ENCODE measurements around the gene WWC1. TPM values are rescaled to one million over a fixed set of nuclear protein-coding genes. Genes with fewer than 3 reads are reported as not detected.

The WWC1 gene
- total RNA-seq, 1 donor from 2014 or later: 18.7 TPM

DNA sequence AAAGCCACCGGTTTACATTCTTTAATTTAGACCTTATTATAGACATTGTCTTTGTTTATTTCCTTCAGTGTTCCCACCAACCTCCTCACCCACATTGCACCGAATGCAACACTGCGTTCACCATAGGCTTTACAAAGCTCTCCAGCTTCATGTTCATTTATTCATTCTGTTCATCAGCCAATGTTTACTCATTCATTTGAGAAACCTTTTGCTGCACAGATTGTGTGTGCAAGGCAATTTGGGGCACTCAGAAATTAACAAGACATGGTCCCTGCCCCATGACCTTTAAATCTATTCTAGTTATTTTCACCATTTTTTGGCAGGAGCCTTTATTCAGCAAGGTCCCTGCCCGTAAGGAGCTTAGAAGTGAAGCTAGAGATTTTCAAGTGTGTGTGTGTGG lies 124.0 kb downstream of the WWC1 start:
- H3K36me3 ChIP-seq: no peaks in the 10 kb centered on the region
- no peaks in the 10 kb centered on the region for H3K4me1 ChIP-seq
- no peaks in the 10 kb centered on the region for H3K27me3 ChIP-seq
- DNase-seq (ENCODE audit: extremely low spot score in 2 of 2): no peak
- no peaks in the 10 kb centered on the region for H3K9me3 ChIP-seq
- no peak overlapping the region for H3K4me3 ChIP-seq
- intact Hi-C loops (cut with DNase I): no loop called here
- no peak overlapping the region for H3K27ac ChIP-seq
- TF ChIP-seq POLR2A (IDR thresholded peaks at IDR 0.05): no peak
- no peak for TF ChIP-seq POLR2AphosphoS5 (IDR thresholded peaks at IDR 0.05; ENCODE audit: insufficient read depth in 1 of 2, low read depth in 1 of 2)

DNA sequence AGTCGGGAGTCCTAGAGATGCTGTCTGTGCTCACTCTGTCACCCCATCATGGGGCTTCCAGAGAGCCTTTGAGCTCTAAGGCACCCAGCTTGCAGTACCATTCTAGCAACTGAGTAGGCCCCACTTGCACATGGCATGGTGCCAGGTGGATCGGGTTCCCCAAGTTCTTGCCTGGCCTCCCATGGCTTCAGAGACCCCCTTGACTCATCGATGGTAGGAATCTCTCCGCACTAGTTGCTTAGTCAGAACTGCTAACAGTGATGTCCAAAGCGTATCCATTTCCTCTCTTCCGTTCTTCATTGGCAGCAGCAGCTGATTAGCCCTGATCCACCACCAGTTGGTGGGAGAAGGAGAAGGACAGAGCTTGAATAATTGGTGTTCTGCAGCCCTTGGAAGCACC lies 124.5 kb downstream of the WWC1 start:
- Histone ChIP-seq H3K9me3 (no peaks in the 10 kb centered on the region), H3K4me3 (no peak overlapping the region), H3K36me3 (no peaks in the 10 kb centered on the region), H3K4me1 (no peaks in the 10 kb centered on the region), H3K27me3 (no peaks in the 10 kb centered on the region), H3K27ac (no peak overlapping the region)
- DNase-seq (ENCODE audit: extremely low spot score in 2 of 2): no peak
- intact Hi-C loops (cut with DNase I): no loop called here
- TF ChIP-seq, protein P1, sequence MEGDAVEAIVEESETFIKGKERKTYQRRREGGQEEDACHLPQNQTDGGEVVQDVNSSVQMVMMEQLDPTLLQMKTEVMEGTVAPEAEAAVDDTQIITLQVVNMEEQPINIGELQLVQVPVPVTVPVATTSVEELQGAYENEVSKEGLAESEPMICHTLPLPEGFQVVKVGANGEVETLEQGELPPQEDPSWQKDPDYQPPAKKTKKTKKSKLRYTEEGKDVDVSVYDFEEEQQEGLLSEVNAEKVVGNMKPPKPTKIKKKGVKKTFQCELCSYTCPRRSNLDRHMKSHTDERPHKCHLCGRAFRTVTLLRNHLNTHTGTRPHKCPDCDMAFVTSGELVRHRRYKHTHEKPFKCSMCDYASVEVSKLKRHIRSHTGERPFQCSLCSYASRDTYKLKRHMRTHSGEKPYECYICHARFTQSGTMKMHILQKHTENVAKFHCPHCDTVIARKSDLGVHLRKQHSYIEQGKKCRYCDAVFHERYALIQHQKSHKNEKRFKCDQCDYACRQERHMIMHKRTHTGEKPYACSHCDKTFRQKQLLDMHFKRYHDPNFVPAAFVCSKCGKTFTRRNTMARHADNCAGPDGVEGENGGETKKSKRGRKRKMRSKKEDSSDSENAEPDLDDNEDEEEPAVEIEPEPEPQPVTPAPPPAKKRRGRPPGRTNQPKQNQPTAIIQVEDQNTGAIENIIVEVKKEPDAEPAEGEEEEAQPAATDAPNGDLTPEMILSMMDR (IDR thresholded peaks at IDR 0.05): no peak
- no peak for TF ChIP-seq POLR2A (IDR thresholded peaks at IDR 0.05)
- TF ChIP-seq POLR2AphosphoS5 (IDR thresholded peaks at IDR 0.05; ENCODE audit: insufficient read depth in 1 of 2, low read depth in 1 of 2): no peak

DNA sequence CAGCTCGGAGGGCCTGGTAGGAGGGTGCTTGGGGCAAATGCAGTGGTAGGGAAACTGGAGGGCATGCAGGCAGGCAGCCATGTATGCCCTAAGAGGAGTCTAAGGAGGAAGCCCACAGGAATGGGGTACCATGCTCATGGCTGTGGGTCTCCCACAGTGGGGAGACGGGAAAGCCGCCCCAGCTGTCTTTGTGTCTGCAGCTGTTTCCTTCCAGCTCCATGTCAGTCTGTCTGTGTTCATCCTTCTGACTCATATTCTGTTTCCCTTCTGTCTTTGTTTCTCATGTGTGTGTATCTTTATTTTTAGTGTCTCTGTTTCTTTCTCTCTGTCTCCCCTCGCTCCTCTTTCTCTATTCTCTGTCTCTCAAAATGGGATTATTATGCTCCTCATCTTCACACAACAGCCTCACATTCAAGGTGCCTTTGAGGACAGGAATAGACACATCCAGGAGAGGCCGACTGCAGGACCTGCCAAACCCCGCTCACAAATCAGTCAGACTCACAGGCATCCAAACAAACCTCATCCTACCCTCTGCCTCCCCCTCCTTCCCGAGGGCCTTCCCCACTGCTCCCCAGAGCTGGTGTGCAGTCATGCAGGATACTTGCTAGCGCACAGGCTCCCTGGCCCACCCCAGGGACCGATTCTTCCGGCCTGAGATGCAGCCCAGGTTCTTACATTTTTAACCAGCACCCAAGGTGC lies 126.4 kb downstream of the WWC1 start:
- no peak for DNase-seq (ENCODE audit: extremely low spot score in 2 of 2)
- Histone ChIP-seq H3K4me1 (no peaks in the 10 kb centered on the region), H3K9me3 (no peaks in the 10 kb centered on the region), H3K27ac (no peak overlapping the region), H3K4me3 (no peak overlapping the region), H3K27me3 (no peaks in the 10 kb centered on the region), H3K36me3 (no peaks in the 10 kb centered on the region)
- intact Hi-C loops (cut with DNase I): no loop called here
- TF ChIP-seq POLR2AphosphoS5 (IDR thresholded peaks at IDR 0.05; ENCODE audit: insufficient read depth in 1 of 2, low read depth in 1 of 2) (no peak), POLR2A (IDR thresholded peaks at IDR 0.05) (no peak)
- TF ChIP-seq, protein P1 (IDR thresholded peaks at IDR 0.05): no peak

DNA sequence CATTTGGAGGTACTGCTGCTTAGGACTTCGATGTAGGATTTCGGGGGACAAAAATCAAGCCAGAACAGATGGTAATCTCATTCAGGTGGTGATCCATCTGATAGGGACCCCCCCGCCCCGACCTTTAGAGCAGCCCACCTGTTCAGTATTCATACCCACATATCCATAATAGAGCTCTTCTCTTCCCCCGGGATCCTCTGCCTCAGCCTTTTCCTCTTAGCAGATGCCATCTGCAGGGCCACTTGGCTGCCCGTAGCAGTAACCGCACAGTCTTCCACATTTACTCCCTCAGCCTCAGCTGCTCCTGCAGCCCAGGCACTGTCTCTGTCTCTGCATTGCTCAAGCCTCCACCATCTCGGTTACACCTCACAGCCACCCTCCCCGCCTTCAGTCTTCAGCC lies 129.0 kb downstream of the WWC1 start:
- no peak for TF ChIP-seq POLR2AphosphoS5 (IDR thresholded peaks at IDR 0.05; ENCODE audit: insufficient read depth in 1 of 2, low read depth in 1 of 2)
- TF ChIP-seq, protein P1 (IDR thresholded peaks at IDR 0.05): no peak
- TF ChIP-seq POLR2A (IDR thresholded peaks at IDR 0.05): no peak
- no peaks in the 10 kb centered on the region for H3K36me3 ChIP-seq
- H3K4me3 ChIP-seq: no peak overlapping the region
- intact Hi-C loops (cut with DNase I): no loop called here
- H3K4me1 ChIP-seq: no peaks in the 10 kb centered on the region
- H3K9me3 ChIP-seq: no peaks in the 10 kb centered on the region
- H3K27me3 ChIP-seq: no peaks in the 10 kb centered on the region
- H3K27ac ChIP-seq: no peak overlapping the region
- no peak for DNase-seq (ENCODE audit: extremely low spot score in 2 of 2)

DNA sequence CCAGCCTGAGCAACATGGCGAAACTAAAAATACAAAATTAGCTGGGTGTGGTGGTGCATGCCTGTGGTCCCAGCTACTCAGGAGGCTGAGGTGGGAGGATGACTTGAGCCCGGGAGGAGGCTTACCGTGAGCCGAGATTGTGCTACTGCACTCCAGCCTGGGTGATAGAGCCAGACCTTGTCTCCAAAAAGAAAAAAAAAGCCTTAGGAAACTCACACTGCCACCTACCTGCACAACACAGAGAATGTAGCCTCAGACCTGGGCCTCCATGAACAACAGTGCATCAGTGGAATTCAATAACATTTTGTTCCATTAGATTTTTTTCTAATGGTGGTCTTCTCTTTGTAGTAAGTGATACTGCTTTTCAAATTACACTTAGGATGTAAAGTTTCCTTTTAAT lies 131.0 kb downstream of the WWC1 start:
- H3K27me3 ChIP-seq: no peaks in the 10 kb centered on the region
- TF ChIP-seq, protein P1 (IDR thresholded peaks at IDR 0.05): no peak
- no peak for TF ChIP-seq POLR2A (IDR thresholded peaks at IDR 0.05)
- no peak for TF ChIP-seq POLR2AphosphoS5 (IDR thresholded peaks at IDR 0.05; ENCODE audit: insufficient read depth in 1 of 2, low read depth in 1 of 2)
- H3K9me3 ChIP-seq: no peaks in the 10 kb centered on the region
- H3K36me3 ChIP-seq: no peaks in the 10 kb centered on the region
- intact Hi-C loops (cut with DNase I): no loop called here
- no peak overlapping the region for H3K4me3 ChIP-seq
- no peak for DNase-seq (ENCODE audit: extremely low spot score in 2 of 2)
- H3K27ac ChIP-seq: no peak overlapping the region
- H3K4me1 ChIP-seq: no peaks in the 10 kb centered on the region

Measured in vagina (tissue), 2 donors.